GM12878 (cell line): ENCODE data around the gene ITPKB. TPM values are rescaled to one million over a fixed set of nuclear protein-coding genes. Genes with fewer than 3 reads are reported as not detected.

Source experiments
- CBFB ChIP-seq: IDR thresholded peaks from 2 replicates; pipeline ENCODE4 v1.6.1; 2016; ENCODE audit warnings: antibody characterized with exemption, low read depth
- CBX5 ChIP-seq: sonication (generic); IDR thresholded peaks from 2 replicates; pipeline ENCODE4 v1.6.1; 2016; ENCODE audit warnings: low read depth, moderate library complexity, mild to moderate bottlenecking, inconsistent platforms
- DPF2 ChIP-seq: fragments of 450-650 bp; IDR thresholded peaks from 2 replicates; pipeline ENCODE4 v1.6.1; 2017; ENCODE audit warnings: mild to moderate bottlenecking
- EP300 ChIP-seq, 2 experiments: fragments of 150-350 bp in 1 of 2; IDR thresholded peaks; 2 replicates each; pipeline ENCODE4 v1.6.1; 2011 to 2012; ENCODE audit warnings: low read depth in 2 of 2, low read length in 2 of 2, borderline replicate concordance in 1 of 2, improper control_type of control experiment in 1 of 2, inconsistent platforms in 1 of 2; ENCODE audit not compliant: control insufficient read depth in 1 of 2
- LARP7 ChIP-seq: fragments of 450-650 bp; IDR thresholded peaks from 2 replicates; pipeline ENCODE4 v1.6.1; 2017; ENCODE audit warnings: mild to moderate bottlenecking
- MTA3 ChIP-seq: IDR thresholded peaks from 2 replicates; pipeline ENCODE4 v1.6.1; 2012; ENCODE audit warnings: low read length, inconsistent platforms, borderline replicate concordance
- MYC ChIP-seq: IDR thresholded peaks from 2 replicates; pipeline ENCODE4 v1.6.1; 2011; ENCODE audit warnings: mild to moderate bottlenecking, low read length, moderate library complexity, inconsistent platforms; ENCODE audit not compliant: insufficient read depth, insufficient replicate concordance, insufficient read length, severe bottlenecking
- SMARCA5 ChIP-seq: fragments of 450-650 bp; IDR thresholded peaks from 2 replicates; pipeline ENCODE4 v1.6.1; 2017; ENCODE audit warnings: mild to moderate bottlenecking
- YBX1 ChIP-seq: fragments of 450-650 bp; IDR thresholded peaks from 2 replicates; pipeline ENCODE4 v1.6.1; 2016; ENCODE audit warnings: antibody characterized with exemption
- ZSCAN29 ChIP-seq: fragments of 450-650 bp; IDR thresholded peaks from 2 replicates; pipeline ENCODE4 v1.6.1; 2017; ENCODE audit warnings: mild to moderate bottlenecking, moderate library complexity
- polyA plus RNA-seq, 11 experiments: library from polyadenylated mRNA; depleted of rRNA in 4 of 11; unstranded in 6 of 11; stranded (reverse) in 5 of 11; fragments of >200 nt; fragmentation: Nextera tagmentation in 4 of 11; fragmentation: Illumina TruSeq in 1 of 11; extraction: Ambion mirVana in 4 of 11; extraction: Trizol in 1 of 11; gene quantifications; 1 replicate in 1 of 11; 2 replicates in 10 of 11; pipeline versions ENCODE4 v1.2.1 to v1.2.3, GENCODE V29; 2011 to 2016; ENCODE audit warnings: inconsistent platforms in 2 of 11, missing spikeins in 2 of 11, low read depth in 1 of 11
- total RNA-seq, 4 experiments: library from RNA; depleted of rRNA in 3 of 4; stranded (reverse); fragments of >200 nt in 3 of 4; fragmentation: Illumina TruSeq in 1 of 4; extraction: Trizol in 1 of 4; gene quantifications; 2 replicates each; pipeline versions ENCODE4 v1.2.1 to v1.2.3, GENCODE V29; 2013 to 2021
- TF ChIP-seq, protein P1 (sequence below): IDR thresholded peaks from 2 replicates; pipeline ENCODE4 v1.6.1; 2012; ENCODE audit warnings: mild to moderate bottlenecking, low read depth, low read length
- TF ChIP-seq, protein P2 (sequence below): fragments of 150-350 bp; IDR thresholded peaks from 2 replicates; pipeline ENCODE4 v1.6.1; 2016; ENCODE audit warnings: low read depth, low read length
- TF ChIP-seq, protein P3 (sequence below): IDR thresholded peaks from 2 replicates; pipeline ENCODE4 v1.6.1; 2012; ENCODE audit warnings: low read depth, low read length, improper control_type of control experiment
- TF ChIP-seq, protein P4 (sequence below): fragments of 450-650 bp; formaldehyde crosslinking; IDR thresholded peaks from 2 replicates; pipeline ENCODE4 v1.4.0; 2020; ENCODE audit warnings: mild to moderate bottlenecking, moderate library complexity
- TF ChIP-seq, protein P5 (sequence below): IDR thresholded peaks from 2 replicates; pipeline ENCODE4 v1.6.1; 2011; ENCODE audit warnings: mild to moderate bottlenecking, low read depth, low read length, moderate library complexity; ENCODE audit not compliant: insufficient replicate concordance

Gene ITPKB
- total and polyA plus RNA-seq, 10 of the 15 experiments (the other 5 are each of a cell fraction or from before 2014, with no cell fraction given): 1.3 to 38.7 (median 12.9) TPM

DNA sequence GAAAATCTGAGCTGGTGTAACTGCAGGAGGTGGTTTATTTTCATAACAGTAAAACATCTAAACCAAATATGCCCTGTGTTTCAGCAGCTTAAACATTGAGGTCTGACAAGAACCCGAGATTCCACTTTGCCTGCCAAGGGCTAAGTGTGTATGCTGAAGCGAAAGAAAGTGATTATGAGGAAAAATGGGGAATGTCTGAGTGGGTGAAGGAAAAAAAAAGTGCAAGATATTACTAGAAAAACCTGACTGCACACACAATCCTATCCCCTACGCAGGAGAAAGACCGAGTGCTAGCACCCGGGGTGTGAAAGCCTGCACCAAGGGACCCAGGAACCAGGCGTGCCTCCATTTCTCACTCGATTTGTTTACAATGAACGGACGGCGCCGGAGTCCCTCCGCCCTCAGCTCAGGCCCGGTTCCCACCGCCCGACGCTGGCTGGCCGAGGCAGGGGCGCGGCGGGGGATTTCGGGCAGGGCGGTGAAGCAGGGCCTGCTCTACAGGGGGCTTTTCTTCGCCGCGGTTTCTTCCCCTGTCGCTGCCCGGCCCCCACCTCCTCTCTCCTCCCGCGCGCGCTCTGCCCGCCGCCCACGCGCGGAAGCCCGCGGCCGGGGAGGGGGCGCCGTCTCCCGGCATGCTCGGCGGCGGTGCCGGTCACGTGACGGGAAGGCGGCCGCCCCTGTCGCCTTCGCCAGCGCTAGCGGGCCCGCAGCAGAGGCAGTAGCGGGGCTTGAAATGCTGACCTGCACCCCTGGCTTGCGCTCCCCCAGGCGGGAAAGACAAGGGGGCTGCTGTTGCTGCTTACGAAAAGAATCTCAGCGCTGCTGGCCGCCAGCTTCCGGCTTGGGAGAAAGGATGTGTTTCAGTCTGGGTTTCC, 35.9 kb downstream of the ITPKB start (continued):
- TF ChIP-seq LARP7 (peak; percentile 99), MYC (peak; percentile 33), SMARCA5 (peak; percentile 86), YBX1 (no peak), ZSCAN29 (0 out of 2 replicates have a peak, but pooled peaks have one; percentile 72), EP300 (IDR thresholded peaks at IDR 0.05; ENCODE audit: borderline replicate concordance in 1 of 2, control insufficient read depth in 1 of 2, low read depth in 2 of 2, low read length in 2 of 2) (peak in 1 of 2 experiments; percentile 41; a peak in 1 of 4 replicates), CBX5 (peak; percentile 76; the same call in 1 of the 2 replicates), MTA3 (peak; percentile 23; the same call in 1 of the 2 replicates), DPF2 (peak; percentile 97), CBFB (no peak)
- TF ChIP-seq, protein P1, sequence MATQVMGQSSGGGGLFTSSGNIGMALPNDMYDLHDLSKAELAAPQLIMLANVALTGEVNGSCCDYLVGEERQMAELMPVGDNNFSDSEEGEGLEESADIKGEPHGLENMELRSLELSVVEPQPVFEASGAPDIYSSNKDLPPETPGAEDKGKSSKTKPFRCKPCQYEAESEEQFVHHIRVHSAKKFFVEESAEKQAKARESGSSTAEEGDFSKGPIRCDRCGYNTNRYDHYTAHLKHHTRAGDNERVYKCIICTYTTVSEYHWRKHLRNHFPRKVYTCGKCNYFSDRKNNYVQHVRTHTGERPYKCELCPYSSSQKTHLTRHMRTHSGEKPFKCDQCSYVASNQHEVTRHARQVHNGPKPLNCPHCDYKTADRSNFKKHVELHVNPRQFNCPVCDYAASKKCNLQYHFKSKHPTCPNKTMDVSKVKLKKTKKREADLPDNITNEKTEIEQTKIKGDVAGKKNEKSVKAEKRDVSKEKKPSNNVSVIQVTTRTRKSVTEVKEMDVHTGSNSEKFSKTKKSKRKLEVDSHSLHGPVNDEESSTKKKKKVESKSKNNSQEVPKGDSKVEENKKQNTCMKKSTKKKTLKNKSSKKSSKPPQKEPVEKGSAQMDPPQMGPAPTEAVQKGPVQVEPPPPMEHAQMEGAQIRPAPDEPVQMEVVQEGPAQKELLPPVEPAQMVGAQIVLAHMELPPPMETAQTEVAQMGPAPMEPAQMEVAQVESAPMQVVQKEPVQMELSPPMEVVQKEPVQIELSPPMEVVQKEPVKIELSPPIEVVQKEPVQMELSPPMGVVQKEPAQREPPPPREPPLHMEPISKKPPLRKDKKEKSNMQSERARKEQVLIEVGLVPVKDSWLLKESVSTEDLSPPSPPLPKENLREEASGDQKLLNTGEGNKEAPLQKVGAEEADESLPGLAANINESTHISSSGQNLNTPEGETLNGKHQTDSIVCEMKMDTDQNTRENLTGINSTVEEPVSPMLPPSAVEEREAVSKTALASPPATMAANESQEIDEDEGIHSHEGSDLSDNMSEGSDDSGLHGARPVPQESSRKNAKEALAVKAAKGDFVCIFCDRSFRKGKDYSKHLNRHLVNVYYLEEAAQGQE: 0 out of 2 replicates have a peak, but pooled peaks have one; percentile 10
- TF ChIP-seq, protein P2, sequence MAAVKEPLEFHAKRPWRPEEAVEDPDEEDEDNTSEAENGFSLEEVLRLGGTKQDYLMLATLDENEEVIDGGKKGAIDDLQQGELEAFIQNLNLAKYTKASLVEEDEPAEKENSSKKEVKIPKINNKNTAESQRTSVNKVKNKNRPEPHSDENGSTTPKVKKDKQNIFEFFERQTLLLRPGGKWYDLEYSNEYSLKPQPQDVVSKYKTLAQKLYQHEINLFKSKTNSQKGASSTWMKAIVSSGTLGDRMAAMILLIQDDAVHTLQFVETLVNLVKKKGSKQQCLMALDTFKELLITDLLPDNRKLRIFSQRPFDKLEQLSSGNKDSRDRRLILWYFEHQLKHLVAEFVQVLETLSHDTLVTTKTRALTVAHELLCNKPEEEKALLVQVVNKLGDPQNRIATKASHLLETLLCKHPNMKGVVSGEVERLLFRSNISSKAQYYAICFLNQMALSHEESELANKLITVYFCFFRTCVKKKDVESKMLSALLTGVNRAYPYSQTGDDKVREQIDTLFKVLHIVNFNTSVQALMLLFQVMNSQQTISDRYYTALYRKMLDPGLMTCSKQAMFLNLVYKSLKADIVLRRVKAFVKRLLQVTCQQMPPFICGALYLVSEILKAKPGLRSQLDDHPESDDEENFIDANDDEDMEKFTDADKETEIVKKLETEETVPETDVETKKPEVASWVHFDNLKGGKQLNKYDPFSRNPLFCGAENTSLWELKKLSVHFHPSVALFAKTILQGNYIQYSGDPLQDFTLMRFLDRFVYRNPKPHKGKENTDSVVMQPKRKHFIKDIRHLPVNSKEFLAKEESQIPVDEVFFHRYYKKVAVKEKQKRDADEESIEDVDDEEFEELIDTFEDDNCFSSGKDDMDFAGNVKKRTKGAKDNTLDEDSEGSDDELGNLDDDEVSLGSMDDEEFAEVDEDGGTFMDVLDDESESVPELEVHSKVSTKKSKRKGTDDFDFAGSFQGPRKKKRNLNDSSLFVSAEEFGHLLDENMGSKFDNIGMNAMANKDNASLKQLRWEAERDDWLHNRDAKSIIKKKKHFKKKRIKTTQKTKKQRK: no peak
- TF ChIP-seq, protein P3, sequence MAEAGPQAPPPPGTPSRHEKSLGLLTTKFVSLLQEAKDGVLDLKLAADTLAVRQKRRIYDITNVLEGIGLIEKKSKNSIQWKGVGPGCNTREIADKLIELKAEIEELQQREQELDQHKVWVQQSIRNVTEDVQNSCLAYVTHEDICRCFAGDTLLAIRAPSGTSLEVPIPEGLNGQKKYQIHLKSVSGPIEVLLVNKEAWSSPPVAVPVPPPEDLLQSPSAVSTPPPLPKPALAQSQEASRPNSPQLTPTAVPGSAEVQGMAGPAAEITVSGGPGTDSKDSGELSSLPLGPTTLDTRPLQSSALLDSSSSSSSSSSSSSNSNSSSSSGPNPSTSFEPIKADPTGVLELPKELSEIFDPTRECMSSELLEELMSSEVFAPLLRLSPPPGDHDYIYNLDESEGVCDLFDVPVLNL: no peak
- TF ChIP-seq, protein P4, sequence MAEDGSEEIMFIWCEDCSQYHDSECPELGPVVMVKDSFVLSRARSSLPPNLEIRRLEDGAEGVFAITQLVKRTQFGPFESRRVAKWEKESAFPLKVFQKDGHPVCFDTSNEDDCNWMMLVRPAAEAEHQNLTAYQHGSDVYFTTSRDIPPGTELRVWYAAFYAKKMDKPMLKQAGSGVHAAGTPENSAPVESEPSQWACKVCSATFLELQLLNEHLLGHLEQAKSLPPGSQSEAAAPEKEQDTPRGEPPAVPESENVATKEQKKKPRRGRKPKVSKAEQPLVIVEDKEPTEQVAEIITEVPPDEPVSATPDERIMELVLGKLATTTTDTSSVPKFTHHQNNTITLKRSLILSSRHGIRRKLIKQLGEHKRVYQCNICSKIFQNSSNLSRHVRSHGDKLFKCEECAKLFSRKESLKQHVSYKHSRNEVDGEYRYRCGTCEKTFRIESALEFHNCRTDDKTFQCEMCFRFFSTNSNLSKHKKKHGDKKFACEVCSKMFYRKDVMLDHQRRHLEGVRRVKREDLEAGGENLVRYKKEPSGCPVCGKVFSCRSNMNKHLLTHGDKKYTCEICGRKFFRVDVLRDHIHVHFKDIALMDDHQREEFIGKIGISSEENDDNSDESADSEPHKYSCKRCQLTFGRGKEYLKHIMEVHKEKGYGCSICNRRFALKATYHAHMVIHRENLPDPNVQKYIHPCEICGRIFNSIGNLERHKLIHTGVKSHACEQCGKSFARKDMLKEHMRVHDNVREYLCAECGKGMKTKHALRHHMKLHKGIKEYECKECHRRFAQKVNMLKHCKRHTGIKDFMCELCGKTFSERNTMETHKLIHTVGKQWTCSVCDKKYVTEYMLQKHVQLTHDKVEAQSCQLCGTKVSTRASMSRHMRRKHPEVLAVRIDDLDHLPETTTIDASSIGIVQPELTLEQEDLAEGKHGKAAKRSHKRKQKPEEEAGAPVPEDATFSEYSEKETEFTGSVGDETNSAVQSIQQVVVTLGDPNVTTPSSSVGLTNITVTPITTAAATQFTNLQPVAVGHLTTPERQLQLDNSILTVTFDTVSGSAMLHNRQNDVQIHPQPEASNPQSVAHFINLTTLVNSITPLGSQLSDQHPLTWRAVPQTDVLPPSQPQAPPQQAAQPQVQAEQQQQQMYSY (CRISPR knock-in tag): peak; percentile 92
- TF ChIP-seq, protein P5, sequence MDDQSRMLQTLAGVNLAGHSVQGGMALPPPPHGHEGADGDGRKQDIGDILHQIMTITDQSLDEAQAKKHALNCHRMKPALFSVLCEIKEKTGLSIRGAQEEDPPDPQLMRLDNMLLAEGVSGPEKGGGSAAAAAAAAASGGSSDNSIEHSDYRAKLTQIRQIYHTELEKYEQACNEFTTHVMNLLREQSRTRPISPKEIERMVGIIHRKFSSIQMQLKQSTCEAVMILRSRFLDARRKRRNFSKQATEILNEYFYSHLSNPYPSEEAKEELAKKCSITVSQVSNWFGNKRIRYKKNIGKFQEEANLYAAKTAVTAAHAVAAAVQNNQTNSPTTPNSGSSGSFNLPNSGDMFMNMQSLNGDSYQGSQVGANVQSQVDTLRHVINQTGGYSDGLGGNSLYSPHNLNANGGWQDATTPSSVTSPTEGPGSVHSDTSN: no peak
